ENCODE data around the gene BABAM2.
"Not testable (repeated sequence)": the region's sequence is repeated elsewhere in the genome, so short reads cannot be mapped to it uniquely, and the experiment has no call there.

- not testable (repeated sequence) for TF ChIP-seq MTA3 (IDR thresholded peaks at IDR 0.05; ENCODE audit: borderline replicate concordance, low read length); SMC3 (IDR thresholded peaks at IDR 0.05; ENCODE audit: borderline replicate concordance, low read length); EP300 (IDR thresholded peaks at IDR 0.05; ENCODE audit: borderline replicate concordance in 1 of 2, control insufficient read depth in 1 of 2, low read depth in 2 of 2, low read length in 2 of 2); CTCF (IDR thresholded peaks at IDR 0.05 in 2 of 3, conservative IDR thresholded peaks at IDR 0.05 in 1 of 3; ENCODE audit: control insufficient read depth in 2 of 3, extremely low read depth in 1 of 3, insufficient read depth in 1 of 3, low read depth in 3 of 3, low read length in 3 of 3); USF2 (IDR thresholded peaks at IDR 0.05; ENCODE audit: borderline replicate concordance, low read depth, low read length); KDM1A (IDR thresholded peaks at IDR 0.05; ENCODE audit: borderline replicate concordance); SMARCA5 (IDR thresholded peaks at IDR 0.05); POLR2AphosphoS2 (IDR thresholded peaks at IDR 0.05; ENCODE audit: low read depth, low read length); RAD21 (IDR thresholded peaks at IDR 0.05; ENCODE audit: insufficient read depth, low read depth, low read length); REST (IDR thresholded peaks at IDR 0.05; ENCODE audit: low read depth, low read length); CBFB (IDR thresholded peaks at IDR 0.05; ENCODE audit: low read depth); CHD1 (IDR thresholded peaks at IDR 0.05; ENCODE audit: low read depth, low read length); SIX5 (IDR thresholded peaks at IDR 0.05; ENCODE audit: low read depth, low read length, severe bottlenecking)
Observed at GRCh38 chr2:28113771-28114170, 223.2 kb downstream of the BABAM2 start.
